GM10248 (cell line): ENCODE measurements around the gene PDHB.

Source experiments
- CTCF ChIA-PET: fragments of 300-600 bp; sonication (Branson Sonifier 250); formaldehyde crosslinking; extraction: SDS; loops from one replicate; lab custom pipeline; 2021; ENCODE audit warnings: antibody characterized with exemption; lab: Yijun Ruan, JAX
- POLR2A ChIA-PET: fragments of 350-650 bp; sonication (Branson Sonifier 250); formaldehyde crosslinking; extraction: SDS; loops from one replicate; lab custom pipeline; 2020; ENCODE audit warnings: antibody characterized with exemption; lab: Yijun Ruan, JAX
- DNase-seq: peaks from one replicate; pipeline ENCODE4 v3.0.0; 2012; ENCODE audit errors: extremely low spot score
- TF ChIP-seq, protein P1 (sequence below): IDR thresholded peaks from 2 replicates; pipeline ENCODE4 v1.5.1; 2012; ENCODE audit warnings: mild to moderate bottlenecking, low read depth; ENCODE audit errors: extremely low read depth, missing control alignments, control extremely low read depth

PDHB gene

DNA sequence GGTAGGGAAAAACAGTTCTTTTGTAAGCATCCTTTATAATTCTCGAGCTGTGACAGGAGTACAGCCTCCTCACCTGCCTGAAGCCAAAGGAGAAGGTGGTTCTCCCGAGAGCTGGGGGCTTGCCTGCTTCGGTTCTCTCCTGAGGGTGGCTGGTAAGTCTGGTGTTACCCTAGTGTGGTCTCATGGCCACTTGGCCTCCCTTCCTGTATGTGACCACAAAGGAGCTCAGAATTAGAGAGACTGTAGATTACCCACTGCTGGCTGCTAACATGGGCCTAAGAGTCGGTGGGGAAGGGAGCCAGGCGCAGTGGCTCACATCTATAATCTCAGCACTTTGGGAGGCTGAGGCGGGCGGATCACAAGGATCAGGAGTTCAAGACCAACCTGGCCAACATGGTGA, 12.6 kb downstream of the PDHB start:
- ChIA-PET CTCF (interaction anchor here (1.1 to 3.9 kb wide), 6 partner anchors 10 to 244 kb away, joined by 3 to 20 read pairs (median 4); partner anchors contain the start of gene PDHB), POLR2A (no interaction called here)

DNA sequence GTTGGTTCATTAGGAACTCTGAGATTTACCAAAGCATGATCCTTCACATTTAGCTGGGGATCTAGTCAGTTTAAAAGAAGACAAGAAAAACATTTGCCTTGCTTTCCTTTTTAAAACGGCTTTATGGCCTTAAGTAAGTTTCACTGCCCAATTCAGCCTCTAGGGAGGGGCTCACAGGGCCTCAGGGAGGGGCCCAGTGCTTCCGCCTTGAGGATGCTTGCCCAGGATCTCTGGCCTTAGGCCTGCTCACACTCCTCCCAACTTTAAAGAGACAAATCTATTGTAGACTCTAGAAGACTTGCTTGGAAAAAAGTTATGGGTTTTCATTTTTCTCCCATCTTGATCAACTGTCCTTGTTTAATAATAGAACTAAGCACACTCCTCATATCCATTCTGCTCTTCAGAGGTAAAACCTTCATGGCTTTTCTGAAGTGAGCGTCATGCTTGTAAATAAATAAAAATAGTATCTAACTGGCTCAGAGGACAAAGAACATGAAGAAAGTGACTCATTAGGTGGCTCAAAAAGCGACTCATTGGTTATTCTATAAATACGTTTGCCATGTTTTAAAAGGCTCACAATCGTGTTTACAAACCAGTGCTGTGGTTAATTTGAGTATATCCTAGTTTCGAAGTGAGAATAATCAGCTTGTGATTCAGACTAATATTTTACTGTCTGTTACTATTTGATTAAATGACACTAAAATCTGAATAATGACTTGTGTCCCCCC, 13.7 kb downstream of the PDHB start:
- ChIA-PET POLR2A (no interaction called here), CTCF (interaction anchor here (0.6 to 3.9 kb wide), 9 partner anchors 9 to 243 kb away, joined by 3 to 20 read pairs (median 4); partner anchors contain the start of gene PXK)
- TF ChIP-seq, protein P1, sequence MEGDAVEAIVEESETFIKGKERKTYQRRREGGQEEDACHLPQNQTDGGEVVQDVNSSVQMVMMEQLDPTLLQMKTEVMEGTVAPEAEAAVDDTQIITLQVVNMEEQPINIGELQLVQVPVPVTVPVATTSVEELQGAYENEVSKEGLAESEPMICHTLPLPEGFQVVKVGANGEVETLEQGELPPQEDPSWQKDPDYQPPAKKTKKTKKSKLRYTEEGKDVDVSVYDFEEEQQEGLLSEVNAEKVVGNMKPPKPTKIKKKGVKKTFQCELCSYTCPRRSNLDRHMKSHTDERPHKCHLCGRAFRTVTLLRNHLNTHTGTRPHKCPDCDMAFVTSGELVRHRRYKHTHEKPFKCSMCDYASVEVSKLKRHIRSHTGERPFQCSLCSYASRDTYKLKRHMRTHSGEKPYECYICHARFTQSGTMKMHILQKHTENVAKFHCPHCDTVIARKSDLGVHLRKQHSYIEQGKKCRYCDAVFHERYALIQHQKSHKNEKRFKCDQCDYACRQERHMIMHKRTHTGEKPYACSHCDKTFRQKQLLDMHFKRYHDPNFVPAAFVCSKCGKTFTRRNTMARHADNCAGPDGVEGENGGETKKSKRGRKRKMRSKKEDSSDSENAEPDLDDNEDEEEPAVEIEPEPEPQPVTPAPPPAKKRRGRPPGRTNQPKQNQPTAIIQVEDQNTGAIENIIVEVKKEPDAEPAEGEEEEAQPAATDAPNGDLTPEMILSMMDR: no peak
- DNase-seq: peak; percentile 28

More for the DNA sequence above, 12.6 kb downstream of the PDHB start:
- no peak for DNase-seq
- TF ChIP-seq, protein P1: no peak

DNA sequence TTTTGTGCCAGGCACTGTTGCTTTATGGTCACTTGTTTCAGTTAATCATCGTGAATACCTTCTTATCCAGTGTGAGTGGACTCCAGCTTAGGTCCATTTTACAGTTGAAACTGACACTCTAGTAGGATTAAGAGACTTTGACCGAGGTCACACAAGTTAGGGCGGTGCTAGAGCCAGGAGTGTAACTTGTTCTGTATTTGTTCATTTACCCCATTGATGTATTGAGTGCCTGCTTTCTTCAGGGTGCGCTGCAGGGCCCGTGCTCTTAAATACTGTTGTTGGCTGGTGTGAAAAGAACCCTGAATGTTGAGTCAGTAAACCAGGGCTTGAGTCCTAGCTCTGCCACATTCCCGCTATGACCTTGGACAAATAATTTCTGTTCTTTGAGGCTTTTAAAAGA, 15.4 kb downstream of the PDHB start:
- TF ChIP-seq, protein P1: no peak

DNA sequence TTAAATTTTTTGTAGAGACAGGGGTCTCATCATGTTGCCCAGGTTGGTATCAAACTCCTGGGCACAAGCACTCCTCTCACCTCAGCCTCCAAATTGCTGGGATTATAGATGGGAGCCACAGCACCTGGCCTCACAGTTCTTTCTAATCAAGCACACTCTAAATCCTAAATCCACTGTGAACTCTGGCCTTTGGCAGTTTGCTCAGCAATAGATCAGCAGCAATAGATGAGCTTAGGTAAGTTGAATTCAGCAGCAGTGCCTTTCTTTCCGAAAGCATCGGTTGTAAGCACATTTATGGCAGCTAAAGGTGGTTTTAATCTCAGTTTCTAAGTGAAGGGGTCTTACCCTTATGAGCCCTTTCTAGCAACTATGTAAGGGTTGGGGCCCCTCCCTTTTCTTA, 16.6 kb downstream of the PDHB start:
- no peak for DNase-seq
- ChIA-PET CTCF (interaction anchor here (0.8 to 3.7 kb wide), 8 partner anchors 9 to 109 kb away, joined by 3 to 37 read pairs (median 4); partner anchors contain the start of genes HTD2 and RPP14), POLR2A (no interaction called here)
- TF ChIP-seq, protein P1: no peak

More for the DNA sequence above, 15.4 kb downstream of the PDHB start:
- CTCF ChIA-PET: interaction anchor here (1.4 to 2.5 kb wide), 4 partner anchors 9 to 85 kb away, joined by 3 to 7 read pairs (median 4); partner anchors contain the start of gene PXK
- no peak for DNase-seq
- POLR2A ChIA-PET: no interaction called here

DNA sequence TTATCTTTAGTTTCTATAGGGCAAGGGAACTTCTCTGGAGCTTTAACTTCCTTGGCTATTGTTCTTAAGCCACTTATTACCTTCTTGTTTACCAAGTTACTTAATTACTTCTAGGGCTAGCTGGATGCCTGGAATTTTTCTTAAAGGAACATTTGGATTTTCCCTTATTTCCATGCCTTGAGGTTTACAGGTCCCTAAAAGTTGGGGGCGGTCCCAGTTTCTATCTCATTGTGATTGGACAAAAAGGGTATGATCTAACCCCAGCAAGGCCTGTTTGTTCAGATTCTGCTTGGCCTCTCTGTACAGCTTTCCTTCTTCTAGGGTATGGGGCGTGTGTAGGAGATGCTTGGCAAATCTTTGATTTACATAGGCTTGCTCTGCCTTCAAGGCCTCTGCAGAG, 17.4 kb downstream of the PDHB start:
- CTCF ChIA-PET: interaction anchor here (0.7 to 3.7 kb wide), 22 partner anchors 9 to 228 kb away, joined by 3 to 37 read pairs (median 6); partner anchors contain the start of genes HTD2 and RPP14
- no peak for DNase-seq
- POLR2A ChIA-PET: no interaction called here
- TF ChIP-seq, protein P1: no peak

DNA sequence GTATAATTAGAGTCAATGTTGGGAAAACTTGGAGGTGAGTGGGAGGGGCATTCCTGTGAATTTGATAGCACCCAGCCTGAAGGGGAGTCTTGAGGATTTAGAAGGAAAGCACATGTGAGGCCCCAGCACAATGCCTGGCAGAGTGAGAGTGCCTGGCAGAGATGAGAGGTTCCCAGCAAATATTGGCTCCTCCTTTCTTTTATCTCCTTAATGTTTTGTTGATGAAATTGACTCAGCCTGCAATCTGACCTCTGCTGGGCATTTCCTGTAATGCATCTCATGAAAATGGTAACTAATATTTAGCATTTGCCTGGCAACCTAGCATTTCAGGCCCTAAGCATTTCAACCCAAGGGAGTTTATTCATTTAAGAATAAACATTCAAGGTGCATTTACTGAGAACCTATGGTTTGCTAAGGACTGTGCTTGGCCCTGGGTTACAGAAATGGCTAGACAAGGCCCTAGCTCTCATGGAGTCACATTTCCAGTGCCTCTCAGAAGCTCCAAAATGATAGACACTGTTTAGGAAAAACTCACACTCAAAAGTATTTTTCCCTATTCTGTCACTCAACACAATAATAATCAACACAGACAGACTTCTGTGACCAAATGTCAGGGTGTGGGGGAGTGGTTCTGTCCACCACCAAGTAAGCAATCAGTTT, 19.0 kb downstream of the PDHB start:
- TF ChIP-seq, protein P1: peak; percentile 65
- ChIA-PET POLR2A (no interaction called here), CTCF (interaction anchor here (0.6 to 3.7 kb wide), 33 partner anchors 8 to 247 kb away, joined by 3 to 37 read pairs (median 4); partner anchors contain the start of genes HTD2 and RPP14)
- peak; percentile 54 for DNase-seq
